ENCODE data around the gene LDLRAD3. TPM values are rescaled to one million over a fixed set of nuclear protein-coding genes. Genes with fewer than 3 reads are reported as not detected.
"Not testable (repeated sequence)": the region's sequence is repeated elsewhere in the genome, so short reads cannot be mapped to it uniquely, and the experiment has no call there.

The LDLRAD3 gene
- polyA plus RNA-seq, 1 donor: 11.1 TPM

- 100% methylated on average over 1 of the region's 2 CpGs for WGBS (ENCODE audit: insufficient coverage, low lambda C conversion rate)
- H3K9me3 ChIP-seq (ENCODE audit: control insufficient read depth, low read depth, low read length): no peaks in the 10 kb centered on the region
- H3K27ac ChIP-seq (ENCODE audit: low read length): no peak overlapping the region
- DNase-seq: no peak
- H3K36me3 ChIP-seq (ENCODE audit: control insufficient read depth, insufficient read depth, low read length): no peaks in the 10 kb centered on the region
- H3K27me3 ChIP-seq (ENCODE audit: control insufficient read depth, insufficient read depth, low read length): no peaks in the 10 kb centered on the region
- no peak overlapping the region for H3K4me3 ChIP-seq (ENCODE audit: low read length)
- no peaks in the 10 kb centered on the region for H3K4me1 ChIP-seq (ENCODE audit: control insufficient read depth, insufficient read depth, low read length)
Observed at GRCh38 chr11:36177836-36178235, 234.0 kb downstream of the LDLRAD3 start.

DNA sequence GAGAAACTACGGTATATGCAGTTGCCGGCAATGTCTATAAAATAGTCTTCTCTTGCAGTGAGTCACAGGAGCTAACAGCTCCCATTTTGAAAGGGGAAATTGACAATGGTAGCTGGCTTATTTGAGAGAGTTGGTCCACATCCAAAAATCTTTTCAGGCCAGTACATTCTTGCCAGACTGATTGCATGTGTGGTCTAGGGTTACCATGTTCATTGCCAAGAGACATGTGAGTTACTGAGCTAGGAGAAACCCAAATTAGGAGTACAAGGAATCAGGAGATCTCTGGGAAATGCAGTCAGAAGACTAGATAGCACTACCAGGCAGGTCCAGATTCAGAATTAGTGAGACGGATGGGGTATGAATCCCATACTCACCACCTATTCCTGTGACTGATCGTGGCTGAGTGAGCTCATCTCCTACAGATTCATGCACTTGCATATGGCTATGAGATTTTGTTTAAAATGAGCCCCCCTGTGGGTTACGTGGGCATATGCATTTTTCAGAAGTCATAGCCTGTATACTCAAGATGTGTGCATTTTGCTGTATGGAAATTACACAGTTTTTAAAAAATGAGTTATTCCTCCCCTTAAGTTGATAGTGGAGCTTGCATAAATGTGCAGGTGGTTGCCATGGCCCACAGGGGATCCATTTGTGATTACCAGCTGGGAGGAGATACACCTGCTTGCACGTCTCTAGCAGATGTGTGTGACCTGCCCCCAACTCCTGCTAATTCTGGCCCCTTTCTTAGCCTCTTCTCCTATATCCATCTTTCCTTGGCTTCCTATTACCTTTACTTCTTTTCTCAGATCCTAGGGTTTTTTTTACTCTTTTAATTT is 242.7 kb downstream of the LDLRAD3 start:
- Histone ChIP-seq H3K36me3 (ENCODE audit: control insufficient read depth, insufficient read depth, low read length) (no peaks in the 10 kb centered on the region), H3K4me3 (ENCODE audit: low read length) (no peak overlapping the region), H3K27ac (ENCODE audit: low read length) (no peak overlapping the region), H3K27me3 (ENCODE audit: control insufficient read depth, insufficient read depth, low read length) (no peaks in the 10 kb centered on the region), H3K9me3 (ENCODE audit: control insufficient read depth, low read depth, low read length) (no peaks in the 10 kb centered on the region), H3K4me1 (ENCODE audit: control insufficient read depth, insufficient read depth, low read length) (no peaks in the 10 kb centered on the region)
- WGBS (ENCODE audit: insufficient coverage, low lambda C conversion rate): 82% methylated on average over 2 of the region's 6 CpGs
- no peak for DNase-seq

- Histone ChIP-seq H3K36me3 (ENCODE audit: control insufficient read depth, insufficient read depth, low read length) (no peaks in the 10 kb centered on the region), H3K9me3 (ENCODE audit: control insufficient read depth, low read depth, low read length) (no peaks in the 10 kb centered on the region), H3K4me1 (ENCODE audit: control insufficient read depth, insufficient read depth, low read length) (no peaks in the 10 kb centered on the region), H3K27ac (ENCODE audit: low read length) (no peak overlapping the region), H3K27me3 (ENCODE audit: control insufficient read depth, insufficient read depth, low read length) (no peaks in the 10 kb centered on the region), H3K4me3 (ENCODE audit: low read length) (no peak overlapping the region)
- 67% methylated on average over 1 of the region's 3 CpGs for WGBS (ENCODE audit: insufficient coverage, low lambda C conversion rate)
- DNase-seq: no peak
Observed at GRCh38 chr11:36187622-36188021, 243.8 kb downstream of the LDLRAD3 start.

DNA sequence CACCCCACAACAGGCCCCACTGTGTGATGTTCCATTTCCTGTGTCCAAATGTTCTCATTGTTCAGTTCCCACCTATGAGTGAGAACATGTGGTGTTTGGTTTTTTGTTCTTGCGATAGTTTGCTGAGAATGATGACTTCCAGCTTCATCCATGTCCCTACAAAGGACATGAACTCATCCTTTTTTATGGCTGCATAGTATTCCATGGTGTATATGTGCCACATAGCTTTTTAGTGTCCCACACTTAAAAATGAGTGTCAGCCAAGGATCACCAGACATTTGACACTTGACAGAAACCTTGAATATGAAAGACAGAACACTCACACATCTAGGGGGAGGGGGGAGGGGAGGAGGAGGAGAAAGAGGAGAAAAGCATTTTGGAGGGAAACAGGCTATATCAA is 245.9 kb downstream of the LDLRAD3 start:
- not testable (repeated sequence) for H3K27me3 ChIP-seq (ENCODE audit: control insufficient read depth, insufficient read depth, low read length); H3K4me1 ChIP-seq (ENCODE audit: control insufficient read depth, insufficient read depth, low read length); H3K27ac ChIP-seq (ENCODE audit: low read length); H3K36me3 ChIP-seq (ENCODE audit: control insufficient read depth, insufficient read depth, low read length); H3K9me3 ChIP-seq (ENCODE audit: control insufficient read depth, low read depth, low read length); DNase-seq; H3K4me3 ChIP-seq (ENCODE audit: low read length)
- WGBS (ENCODE audit: insufficient coverage, low lambda C conversion rate): no CpG with 5 or more reads among the region's 1 CpG

- no CpG with 5 or more reads among the region's 5 CpGs for WGBS (ENCODE audit: insufficient coverage, low lambda C conversion rate)
- Histone ChIP-seq H3K36me3 (ENCODE audit: control insufficient read depth, insufficient read depth, low read length) (no peaks in the 10 kb centered on the region), H3K27me3 (ENCODE audit: control insufficient read depth, insufficient read depth, low read length) (no peaks in the 10 kb centered on the region), H3K27ac (ENCODE audit: low read length) (no peak overlapping the region), H3K4me3 (ENCODE audit: low read length) (no peak overlapping the region), H3K4me1 (ENCODE audit: control insufficient read depth, insufficient read depth, low read length) (no peaks in the 10 kb centered on the region), H3K9me3 (ENCODE audit: control insufficient read depth, low read depth, low read length) (no peaks in the 10 kb centered on the region)
- no peak for DNase-seq
Observed at GRCh38 chr11:36191941-36192340, 248.1 kb downstream of the LDLRAD3 start.

- H3K27ac ChIP-seq (ENCODE audit: low read length): no peak overlapping the region
- no peaks in the 10 kb centered on the region for H3K36me3 ChIP-seq (ENCODE audit: control insufficient read depth, insufficient read depth, low read length)
- 100% methylated on average over 2 of the region's 8 CpGs for WGBS (ENCODE audit: insufficient coverage, low lambda C conversion rate)
- H3K4me1 ChIP-seq (ENCODE audit: control insufficient read depth, insufficient read depth, low read length): no peaks in the 10 kb centered on the region
- no peaks in the 10 kb centered on the region for H3K27me3 ChIP-seq (ENCODE audit: control insufficient read depth, insufficient read depth, low read length)
- peak; percentile 23 to 50 for DNase-seq
- no peaks in the 10 kb centered on the region for H3K9me3 ChIP-seq (ENCODE audit: control insufficient read depth, low read depth, low read length)
- no peak overlapping the region for H3K4me3 ChIP-seq (ENCODE audit: low read length)
Observed at GRCh38 chr11:36192425-36193289, 248.8 kb downstream of the LDLRAD3 start.

DNA sequence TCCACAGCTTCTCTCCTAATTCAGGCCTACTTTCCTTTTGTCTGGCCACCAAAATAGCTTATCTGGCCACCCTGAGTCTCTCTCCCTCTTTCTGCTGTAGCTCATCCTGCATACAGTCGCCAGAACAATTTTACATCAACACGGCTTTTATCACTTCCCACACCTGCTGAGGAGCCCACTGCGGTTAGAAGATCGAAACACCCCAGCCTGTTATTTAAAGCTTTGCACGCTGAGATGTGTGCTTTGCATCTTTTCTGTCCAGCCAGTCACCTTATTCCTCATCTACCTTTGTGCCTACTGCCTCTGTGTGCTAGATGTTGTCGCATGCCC is 249.4 kb downstream of the LDLRAD3 start:
- 87% methylated on average over 3 of the region's 6 CpGs for WGBS (ENCODE audit: insufficient coverage, low lambda C conversion rate)
- Histone ChIP-seq H3K4me3 (ENCODE audit: low read length) (no peak overlapping the region), H3K9me3 (ENCODE audit: control insufficient read depth, low read depth, low read length) (no peaks in the 10 kb centered on the region), H3K27me3 (ENCODE audit: control insufficient read depth, insufficient read depth, low read length) (no peaks in the 10 kb centered on the region), H3K36me3 (ENCODE audit: control insufficient read depth, insufficient read depth, low read length) (peaks cover under 1% of the 10 kb centered on the region), H3K27ac (ENCODE audit: low read length) (no peak overlapping the region), H3K4me1 (ENCODE audit: control insufficient read depth, insufficient read depth, low read length) (no peaks in the 10 kb centered on the region)
- no peak for DNase-seq

DNA sequence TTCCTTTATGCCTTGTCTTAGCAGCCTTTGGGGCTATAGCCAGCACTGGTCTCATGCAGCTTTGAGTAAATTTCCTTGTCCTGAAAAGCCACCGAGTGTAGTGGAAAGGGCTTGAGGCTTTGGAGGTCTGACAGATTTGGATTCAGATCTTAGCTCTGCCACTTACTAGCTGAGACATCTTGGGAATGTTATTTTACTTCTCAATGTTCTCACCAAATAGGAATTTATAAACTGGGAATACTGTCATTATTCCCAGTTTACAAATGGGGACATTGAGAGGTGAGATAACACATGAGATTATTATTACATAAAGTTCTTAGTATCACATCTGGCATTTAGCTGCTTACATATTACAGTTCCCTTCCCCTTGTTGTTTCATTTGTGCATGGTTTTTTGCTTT is 249.9 kb downstream of the LDLRAD3 start:
- no peak for DNase-seq
- no peaks in the 10 kb centered on the region for H3K4me1 ChIP-seq (ENCODE audit: control insufficient read depth, insufficient read depth, low read length)
- H3K4me3 ChIP-seq (ENCODE audit: low read length): no peak overlapping the region
- H3K27ac ChIP-seq (ENCODE audit: low read length): no peak overlapping the region
- no peaks in the 10 kb centered on the region for H3K27me3 ChIP-seq (ENCODE audit: control insufficient read depth, insufficient read depth, low read length)
- H3K9me3 ChIP-seq (ENCODE audit: control insufficient read depth, low read depth, low read length): no peaks in the 10 kb centered on the region
- no CpG with 5 or more reads among the region's 1 CpG for WGBS (ENCODE audit: insufficient coverage, low lambda C conversion rate)
- peaks cover 4% of the 10 kb centered on the region for H3K36me3 ChIP-seq (ENCODE audit: control insufficient read depth, insufficient read depth, low read length)

DNA sequence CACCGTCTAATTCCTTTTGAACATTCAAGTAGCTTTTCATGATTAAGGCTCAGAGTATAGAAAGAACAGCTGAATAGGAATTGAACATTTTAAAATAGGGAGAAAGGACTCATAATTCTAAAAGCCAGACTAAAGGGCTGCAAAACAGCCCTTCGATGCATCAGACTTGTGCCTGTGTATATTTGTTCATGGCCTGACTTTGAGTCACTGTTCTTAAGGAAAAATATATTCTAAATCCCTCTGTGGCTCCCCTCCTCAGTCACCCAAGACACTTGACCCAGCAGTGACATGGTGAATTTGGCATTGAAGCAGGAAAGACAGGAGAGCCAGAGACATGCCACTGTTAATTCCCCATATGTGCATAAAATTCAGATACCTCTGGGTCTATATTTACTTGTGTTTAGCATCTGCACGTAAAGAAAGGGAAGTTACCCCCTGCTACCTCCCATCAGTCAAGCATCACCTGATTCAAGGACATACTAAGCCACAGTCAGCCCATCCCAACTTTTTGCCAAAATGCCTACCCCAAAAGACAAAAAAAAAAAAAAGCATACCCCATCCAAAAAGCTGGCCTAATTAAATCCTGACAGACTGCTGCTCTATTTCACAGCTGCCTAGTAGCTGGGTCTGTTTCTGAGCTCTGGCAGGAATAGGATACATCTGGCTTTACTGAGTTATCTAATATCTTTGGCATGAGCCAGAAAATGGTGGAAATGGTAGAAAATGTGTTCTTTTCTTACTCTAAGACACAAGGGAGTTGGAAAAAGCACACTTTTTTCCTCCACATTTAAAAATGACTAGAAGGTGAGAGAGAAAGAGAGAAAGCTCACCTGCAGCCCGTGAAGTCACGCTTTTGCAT is 251.9 kb downstream of the LDLRAD3 start:
- no peaks in the 10 kb centered on the region for H3K27me3 ChIP-seq (ENCODE audit: control insufficient read depth, insufficient read depth, low read length)
- DNase-seq: peak in 1 of 2 donors; percentile 20

DNA sequence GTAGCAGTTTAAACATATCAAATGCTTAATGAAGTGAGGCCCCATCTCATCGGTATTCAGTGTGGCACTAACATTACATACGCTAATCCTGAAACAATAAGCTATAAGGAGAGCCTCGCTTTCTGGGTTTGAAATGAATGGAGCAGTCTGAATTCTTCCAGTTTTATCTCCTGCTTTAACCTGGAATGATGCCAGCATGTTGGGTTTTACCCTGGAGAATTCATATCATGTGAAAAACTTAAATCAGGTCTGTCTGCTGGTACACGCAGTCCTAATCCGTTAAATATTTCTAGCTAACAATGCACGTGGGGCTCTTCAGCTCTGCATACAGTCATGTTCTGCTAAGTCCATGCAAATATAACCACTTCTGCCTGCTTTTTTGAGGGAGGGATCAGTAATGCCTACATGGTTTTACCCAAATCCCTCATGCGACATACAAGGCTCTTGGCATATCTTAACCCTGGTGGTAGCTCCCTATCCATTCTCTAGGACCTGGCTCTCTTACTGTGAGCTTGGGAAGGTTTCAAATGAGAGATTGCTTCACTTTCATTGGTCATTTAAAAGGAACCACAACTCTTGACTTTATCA is 252.6 kb downstream of the LDLRAD3 start:
- DNase-seq: no peak
- no peaks in the 10 kb centered on the region for H3K4me1 ChIP-seq (ENCODE audit: control insufficient read depth, insufficient read depth, low read length)
- no peaks in the 10 kb centered on the region for H3K27me3 ChIP-seq (ENCODE audit: control insufficient read depth, insufficient read depth, low read length)
- H3K27ac ChIP-seq (ENCODE audit: low read length): no peak overlapping the region
- WGBS (ENCODE audit: insufficient coverage, low lambda C conversion rate): no CpG with 5 or more reads among the region's 7 CpGs
- H3K9me3 ChIP-seq (ENCODE audit: control insufficient read depth, low read depth, low read length): no peaks in the 10 kb centered on the region
- no peak overlapping the region for H3K4me3 ChIP-seq (ENCODE audit: low read length)
- peaks cover 4% of the 10 kb centered on the region for H3K36me3 ChIP-seq (ENCODE audit: control insufficient read depth, insufficient read depth, low read length)

More for the DNA sequence above, 251.9 kb downstream of the LDLRAD3 start:
- Histone ChIP-seq H3K36me3 (ENCODE audit: control insufficient read depth, insufficient read depth, low read length) (peaks cover 4% of the 10 kb centered on the region), H3K27ac (ENCODE audit: low read length) (no peak overlapping the region), H3K9me3 (ENCODE audit: control insufficient read depth, low read depth, low read length) (no peaks in the 10 kb centered on the region), H3K4me3 (ENCODE audit: low read length) (no peak overlapping the region), H3K4me1 (ENCODE audit: control insufficient read depth, insufficient read depth, low read length) (no peaks in the 10 kb centered on the region)
- no CpG with 5 or more reads among the region's 5 CpGs for WGBS (ENCODE audit: insufficient coverage, low lambda C conversion rate)

Measured in large intestine (tissue), 3 donors.